Measurements from ENCODE around the gene FRS2.

DNA sequence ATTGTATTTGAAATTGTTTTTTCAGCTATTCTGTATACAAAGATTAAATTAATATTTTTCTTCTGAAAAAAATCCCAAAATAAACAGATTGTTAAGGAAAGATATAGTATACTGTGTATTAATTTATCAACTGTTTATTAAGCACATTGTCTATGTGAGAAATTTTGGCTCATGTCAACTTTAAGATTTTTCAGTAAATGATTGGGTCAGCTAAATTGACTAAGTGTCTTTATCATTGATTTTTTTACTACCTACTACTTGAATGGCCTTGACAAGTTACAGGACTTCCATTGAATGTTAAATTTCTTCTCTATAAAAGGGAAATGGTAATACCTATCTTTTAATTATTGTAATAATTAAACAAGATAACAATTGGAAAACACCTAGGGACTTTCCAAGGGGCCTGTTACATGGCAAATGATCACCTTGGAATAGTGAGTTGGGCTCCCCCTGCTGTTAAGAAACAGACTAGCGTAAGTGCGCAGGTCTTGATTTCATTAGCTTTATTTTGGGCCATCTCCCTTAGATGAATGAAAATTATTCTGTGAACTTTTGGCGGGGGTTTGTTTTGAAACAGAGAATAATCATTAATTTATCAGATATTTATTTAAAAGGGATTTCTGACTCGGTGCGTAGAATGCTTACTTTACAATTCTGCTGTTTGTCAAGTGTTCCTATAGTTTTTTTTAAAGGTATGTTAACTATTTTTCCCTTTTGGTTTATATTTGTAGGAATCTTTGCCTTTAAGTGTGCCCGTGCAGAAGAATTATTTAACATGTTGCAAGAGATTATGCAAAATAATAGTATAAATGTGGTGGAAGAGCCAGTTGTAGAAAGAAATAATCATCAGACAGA lies 100.6 kb downstream of the FRS2 start:
- TF ChIP-seq POLR2AphosphoS5 (IDR thresholded peaks at IDR 0.05; ENCODE audit: borderline replicate concordance, low read depth, low read length): no peak
- TF ChIP-seq EZH2 (IDR thresholded peaks at IDR 0.05): no peak
- TF ChIP-seq FOXP2 (optimal IDR thresholded peaks at IDR 0.05; ENCODE audit: control extremely low read depth, extremely low read length, insufficient read depth): no peak
